Trophoblast cell (in vitro differentiated cells and primary cell): Measurements from ENCODE around the gene PNKP.

ENCODE experiments used
- DNase-seq, 2 donors: peaks; one replicate each; pipeline ENCODE4 v3.0.0-alpha.2; 2016
- H2AFZ ChIP-seq: 2 replicates; pipeline ENCODE4 v1.6.1; 2013; ENCODE audit warnings: low read length, moderate library complexity, mild to moderate bottlenecking; ENCODE audit not compliant: insufficient read depth, poor library complexity
- H2AK5ac ChIP-seq: 2 replicates; pipeline ENCODE4 v1.6.1; 2013; ENCODE audit warnings: mild to moderate bottlenecking, low read length
- H2BK120ac ChIP-seq: 2 replicates; pipeline ENCODE4 v1.6.1; 2013; ENCODE audit warnings: low read length, mild to moderate bottlenecking, moderate library complexity; ENCODE audit not compliant: insufficient read depth, poor library complexity
- H2BK12ac ChIP-seq: 2 replicates; pipeline ENCODE4 v1.6.1; 2013; ENCODE audit warnings: mild to moderate bottlenecking, low read length, moderate library complexity
- H2BK5ac ChIP-seq: 2 replicates; pipeline ENCODE4 v1.6.1; 2013; ENCODE audit warnings: low read length, low read depth, moderate library complexity, mild to moderate bottlenecking; ENCODE audit not compliant: poor library complexity
- H3K14ac ChIP-seq: 2 replicates; pipeline ENCODE4 v1.6.1; 2013; ENCODE audit warnings: mild to moderate bottlenecking, low read length
- H3K18ac ChIP-seq: 2 replicates; pipeline ENCODE4 v1.6.1; 2013; ENCODE audit warnings: mild to moderate bottlenecking, low read length
- H3K23ac ChIP-seq: 2 replicates; pipeline ENCODE4 v1.6.1; 2013; ENCODE audit warnings: low read length
- H3K27ac ChIP-seq: 2 replicates; pipeline ENCODE4 v1.5.1; 2013; ENCODE audit warnings: low read depth, mild to moderate bottlenecking, inconsistent platforms, low read length, moderate library complexity
- H3K27me3 ChIP-seq: 2 replicates; pipeline ENCODE4 v1.6.1; 2013; ENCODE audit warnings: inconsistent platforms, mild to moderate bottlenecking, low read length, moderate library complexity; ENCODE audit not compliant: insufficient read depth
- H3K36me3 ChIP-seq, 2 experiments: 1 replicate in 1 of 2; 2 replicates in 1 of 2; pipeline ENCODE4 v1.6.1; 2013; ENCODE audit warnings: low read length in 2 of 2, mild to moderate bottlenecking in 2 of 2, moderate library complexity in 1 of 2; ENCODE audit not compliant: insufficient read depth in 2 of 2, control insufficient read depth in 1 of 2
- H3K4ac ChIP-seq: 2 replicates; pipeline ENCODE4 v1.6.1; 2013; ENCODE audit warnings: low read depth, mild to moderate bottlenecking, low read length, moderate library complexity
- H3K4me1 ChIP-seq, 2 experiments: 1 replicate in 1 of 2; 2 replicates in 1 of 2; pipeline ENCODE4 v1.6.1; 2013; ENCODE audit warnings: low read length in 2 of 2, mild to moderate bottlenecking in 2 of 2, moderate library complexity in 1 of 2; ENCODE audit not compliant: insufficient read depth in 2 of 2, control insufficient read depth in 1 of 2
- H3K4me2 ChIP-seq: 2 replicates; pipeline ENCODE4 v1.6.1; 2013; ENCODE audit warnings: inconsistent platforms, mild to moderate bottlenecking, low read length, moderate library complexity
- H3K4me3 ChIP-seq: 2 replicates; pipeline ENCODE4 v1.5.1; 2013; ENCODE audit warnings: mild to moderate bottlenecking, low read depth, low read length, inconsistent platforms
- H3K79me1 ChIP-seq: one replicate; pipeline ENCODE4 v1.6.1; 2013; ENCODE audit warnings: low read length
- H3K79me2 ChIP-seq: 2 replicates; pipeline ENCODE4 v1.6.1; 2013; ENCODE audit warnings: low read length, mild to moderate bottlenecking; ENCODE audit not compliant: control insufficient read depth, insufficient read depth, poor library complexity
- H3K9ac ChIP-seq: 2 replicates; pipeline ENCODE4 v1.6.1; 2013; ENCODE audit warnings: mild to moderate bottlenecking, low read length
- H3K9me3 ChIP-seq: 2 replicates; pipeline ENCODE4 v1.6.1; 2013; ENCODE audit warnings: low read depth, mild to moderate bottlenecking, control low read depth, inconsistent platforms, low read length; ENCODE audit not compliant: insufficient read depth
- H4K12ac ChIP-seq: 2 replicates; pipeline ENCODE4 v1.6.1; 2013; ENCODE audit warnings: low read depth, mild to moderate bottlenecking, low read length, moderate library complexity
- H4K8ac ChIP-seq: 2 replicates; pipeline ENCODE4 v1.6.1; 2013; ENCODE audit warnings: low read depth, mild to moderate bottlenecking, low read length, moderate library complexity
- H4K91ac ChIP-seq: one replicate; pipeline ENCODE4 v1.6.1; 2013; ENCODE audit warnings: low read depth, mild to moderate bottlenecking, low read length, moderate library complexity
- WGBS: extraction: QIAGEN DNeasy Blood & Tissue Kit; methylation state at CpG from one replicate; pipeline ENCODE4 v1.1.7; 2013; ENCODE audit warnings: missing lambda C conversion rate; ENCODE audit not compliant: insufficient read length, insufficient coverage; ENCODE audit errors: extremely low coverage; 5-methylcytosine and 5-hydroxymethylcytosine counted together

The PNKP gene

DNA sequence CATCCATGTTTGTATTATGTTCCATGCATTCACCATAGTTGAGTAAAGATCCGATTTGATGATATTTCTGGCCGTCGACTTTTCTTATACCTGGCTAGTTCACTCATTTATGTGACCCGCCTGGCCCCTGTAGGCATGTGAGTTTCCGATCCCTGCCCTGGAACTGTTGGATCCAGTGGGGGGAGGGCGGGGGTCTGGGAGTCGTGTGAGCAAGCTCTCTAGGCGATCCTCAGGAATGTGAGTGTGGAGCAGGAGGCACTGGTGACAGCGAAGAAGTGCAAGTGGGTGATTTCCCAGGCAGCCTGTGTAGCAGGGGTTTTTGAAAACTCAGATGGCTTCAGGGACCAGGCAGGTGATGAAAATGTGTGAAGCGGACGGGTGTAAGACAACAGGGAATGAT, 27.1 kb downstream of the PNKP start:
- no peak overlapping the region for H2BK12ac ChIP-seq
- no CpG with 5 or more reads among the region's 11 CpGs for WGBS

DNA sequence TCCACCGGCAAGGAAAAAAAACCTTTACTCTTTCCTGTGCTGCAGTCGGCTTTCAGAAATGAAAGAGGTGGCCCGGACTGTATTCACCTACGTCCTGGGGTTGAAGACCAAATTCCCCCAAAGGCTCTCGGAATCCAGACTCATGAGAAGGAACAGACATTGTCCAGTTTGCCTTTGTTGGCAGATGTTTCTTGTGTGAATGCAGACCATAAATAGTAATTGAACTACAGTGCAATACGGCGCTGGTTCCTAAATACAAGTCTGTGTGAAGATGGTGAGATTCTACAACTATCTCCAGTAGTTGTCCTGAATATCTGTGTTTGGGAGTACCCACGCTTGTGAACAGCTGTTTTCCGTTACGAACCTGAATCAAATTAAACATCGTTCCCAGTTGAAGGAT, 27.7 kb downstream of the PNKP start:
- Histone ChIP-seq H3K18ac (no peak overlapping the region), H2AFZ (no peak overlapping the region), H3K14ac (no peak overlapping the region), H4K8ac (no peak overlapping the region), H2BK5ac (no peak overlapping the region), H2AK5ac (no peak overlapping the region), H2BK120ac (no peak overlapping the region), H3K27ac (no peak overlapping the region), H3K27me3 (no peaks in the 10 kb centered on the region), H4K12ac (no peak overlapping the region), H3K4ac (no peak overlapping the region), H3K9me3 (no peaks in the 10 kb centered on the region), H3K4me1 (peaks cover 0 to 3% of the 10 kb centered on the region in 2 experiments), H3K4me2 (no peak overlapping the region), H2BK12ac (no peak overlapping the region), H3K23ac (no peak overlapping the region), H3K36me3 (peaks cover 59 to 60% of the 10 kb centered on the region in 2 experiments), H3K79me1 (no peaks in the 10 kb centered on the region), H4K91ac (no peak overlapping the region), H3K4me3 (no peak overlapping the region), H3K79me2 (no peaks in the 10 kb centered on the region), H3K9ac (no peak overlapping the region)
- no CpG with 5 or more reads among the region's 11 CpGs for WGBS
- DNase-seq, result no peak

More for the DNA sequence above, 27.1 kb downstream of the PNKP start:
- Histone ChIP-seq H3K9ac (no peak overlapping the region), H2BK120ac (no peak overlapping the region), H2AFZ (no peak overlapping the region), H3K14ac (no peak overlapping the region), H3K4me3 (no peak overlapping the region), H4K12ac (no peak overlapping the region), H2AK5ac (no peak overlapping the region), H3K9me3 (no peaks in the 10 kb centered on the region), H3K4me1 (peaks cover 0 to 3% of the 10 kb centered on the region in 2 experiments), H4K91ac (no peak overlapping the region), H3K4ac (no peak overlapping the region), H3K27me3 (no peaks in the 10 kb centered on the region), H3K79me2 (no peaks in the 10 kb centered on the region), H2BK5ac (no peak overlapping the region), H3K23ac (no peak overlapping the region), H4K8ac (no peak overlapping the region), H3K27ac (no peak overlapping the region), H3K18ac (no peak overlapping the region), H3K36me3 (peaks cover 53 to 54% of the 10 kb centered on the region in 2 experiments), H3K79me1 (no peaks in the 10 kb centered on the region), H3K4me2 (no peak overlapping the region)
- no peak for DNase-seq

DNA sequence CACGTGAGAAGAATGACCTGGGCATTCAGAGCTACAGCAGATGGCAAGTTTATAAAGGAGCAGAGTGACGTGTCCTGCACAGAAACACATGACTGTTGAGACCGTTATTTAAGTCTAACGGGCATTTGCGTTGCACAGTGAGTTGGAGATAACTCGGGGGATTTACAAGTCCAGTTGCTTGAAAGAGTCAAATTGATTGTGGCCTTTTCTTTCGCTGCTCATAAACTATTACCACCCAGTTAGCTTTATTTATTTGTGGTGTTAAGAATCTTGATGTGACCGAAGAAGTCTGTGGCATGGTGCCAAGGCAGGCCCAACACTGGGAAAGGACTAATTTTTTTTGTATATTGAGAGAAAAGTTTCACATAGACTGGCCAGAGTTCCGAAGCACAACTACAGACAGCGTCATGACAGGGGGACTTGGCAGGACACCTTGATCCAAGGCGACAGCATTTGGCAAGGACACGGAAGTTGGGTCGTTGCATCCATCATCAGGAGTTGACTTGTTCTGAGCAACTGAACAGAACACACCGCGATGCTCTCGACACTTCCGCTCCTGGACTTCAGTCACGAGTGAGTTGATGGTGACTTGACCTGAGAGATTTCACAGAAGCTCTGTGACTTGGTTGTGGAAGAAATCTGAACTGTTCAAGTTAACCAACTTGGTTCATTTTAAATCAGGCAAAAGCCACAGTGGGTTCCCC, 28.3 kb downstream of the PNKP start:
- Histone ChIP-seq H3K18ac (no peak overlapping the region), H3K4me3 (no peak overlapping the region), H2AFZ (no peak overlapping the region), H3K14ac (no peak overlapping the region), H3K27ac (no peak overlapping the region), H3K9ac (no peak overlapping the region), H2AK5ac (no peak overlapping the region), H2BK12ac (no peak overlapping the region), H4K91ac (no peak overlapping the region), H2BK120ac (no peak overlapping the region), H4K8ac (no peak overlapping the region), H3K4me1 (peaks cover 0 to 3% of the 10 kb centered on the region in 2 experiments), H3K27me3 (no peaks in the 10 kb centered on the region), H3K79me1 (no peaks in the 10 kb centered on the region), H2BK5ac (no peak overlapping the region), H4K12ac (no peak overlapping the region), H3K4ac (no peak overlapping the region), H3K9me3 (no peaks in the 10 kb centered on the region), H3K36me3 (peaks cover 64 to 66% of the 10 kb centered on the region in 2 experiments), H3K4me2 (no peak overlapping the region), H3K23ac (no peak overlapping the region), H3K79me2 (no peaks in the 10 kb centered on the region)
- no CpG with 5 or more reads among the region's 18 CpGs for WGBS
- DNase-seq, result no peak

DNA sequence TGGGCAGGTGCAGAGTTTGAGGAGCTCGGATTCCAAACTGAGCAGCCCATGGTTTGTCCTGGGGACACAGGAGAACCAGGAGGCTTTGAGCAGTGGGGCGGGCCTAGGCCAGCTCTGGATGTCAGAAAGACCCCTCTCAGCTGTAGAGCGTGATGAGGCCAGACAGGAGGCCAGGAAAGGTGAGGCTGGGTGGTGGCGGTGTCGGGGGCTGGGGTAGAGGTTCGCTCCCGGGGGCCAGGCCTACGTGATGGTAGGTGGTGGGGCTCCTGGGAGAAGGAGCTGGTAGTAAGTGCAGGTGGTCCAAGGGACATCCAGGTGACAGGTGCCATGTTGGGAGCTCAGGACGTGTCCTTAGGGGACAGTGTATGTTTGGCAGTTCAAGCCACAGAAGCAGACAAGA, 30.0 kb downstream of the PNKP start:
- whole genome bisulfite sequencing, result no CpG with 5 or more reads among the region's 9 CpGs
- Histone ChIP-seq H2BK12ac (no peak overlapping the region), H3K36me3 (peaks cover 76 to 81% of the 10 kb centered on the region in 2 experiments), H2BK5ac (no peak overlapping the region), H3K14ac (no peak overlapping the region), H2AK5ac (no peak overlapping the region), H3K79me1 (no peaks in the 10 kb centered on the region), H3K27me3 (no peaks in the 10 kb centered on the region), H4K12ac (no peak overlapping the region), H4K91ac (no peak overlapping the region), H3K23ac (no peak overlapping the region), H3K9me3 (no peaks in the 10 kb centered on the region), H3K4ac (no peak overlapping the region), H2BK120ac (no peak overlapping the region), H3K79me2 (no peaks in the 10 kb centered on the region), H3K4me1 (peaks cover 0 to 3% of the 10 kb centered on the region in 2 experiments), H3K4me2 (no peak overlapping the region), H3K4me3 (no peak overlapping the region), H3K18ac (no peak overlapping the region), H2AFZ (no peak overlapping the region), H3K9ac (no peak overlapping the region), H3K27ac (no peak overlapping the region), H4K8ac (no peak overlapping the region)
- DNase-seq, result no peak
